Osteocyte (in vitro differentiated cells): ENCODE measurements around the gene DIRAS1. TPM values are rescaled to one million over a fixed set of nuclear protein-coding genes. Genes with fewer than 3 reads are reported as not detected.

Experiments used
- DNase-seq: peaks from one replicate; pipeline ENCODE4 v3.0.0; 2021; ENCODE audit warnings: mixed read lengths; ENCODE audit not compliant: unreplicated experiment; ENCODE audit errors: extremely low spot score
- H3K27ac Mint-ChIP-seq: one replicate; pipeline ENCODE4 v1.8.0; 2021; ENCODE audit warnings: mild to moderate bottlenecking, mixed read lengths; ENCODE audit not compliant: unreplicated experiment
- H3K27me3 Mint-ChIP-seq: one replicate; pipeline ENCODE4 v1.8.0; 2021; ENCODE audit warnings: mixed read lengths; ENCODE audit not compliant: unreplicated experiment
- H3K36me3 Mint-ChIP-seq: one replicate; pipeline ENCODE4 v1.8.0; 2021; ENCODE audit warnings: mixed read lengths; ENCODE audit not compliant: unreplicated experiment
- H3K4me1 Mint-ChIP-seq: one replicate; pipeline ENCODE4 v1.8.0; 2021; ENCODE audit warnings: mixed read lengths; ENCODE audit not compliant: unreplicated experiment
- H3K4me3 Mint-ChIP-seq: one replicate; pipeline ENCODE4 v1.8.0; 2021; ENCODE audit warnings: mild to moderate bottlenecking, moderate library complexity, mixed read lengths; ENCODE audit not compliant: unreplicated experiment
- H3K9me3 Mint-ChIP-seq: one replicate; pipeline ENCODE4 v1.8.0; 2021; ENCODE audit warnings: mixed read lengths; ENCODE audit not compliant: unreplicated experiment
- total RNA-seq: library from RNA; stranded (reverse); gene quantifications from 2 replicates; pipeline ENCODE4 v1.2.1, GENCODE V29; 2021
- TF ChIP-seq, protein P1 (sequence below): fragments of 200-600 bp; sonication (generic); IDR thresholded peaks from 2 replicates; pipeline ENCODE4 v1.5.0; 2021; ENCODE audit warnings: antibody characterized with exemption, mild to moderate bottlenecking, moderate library complexity

Gene DIRAS1
- total RNA-seq, 1 donor from 2014 or later: 5.8 TPM

DNA sequence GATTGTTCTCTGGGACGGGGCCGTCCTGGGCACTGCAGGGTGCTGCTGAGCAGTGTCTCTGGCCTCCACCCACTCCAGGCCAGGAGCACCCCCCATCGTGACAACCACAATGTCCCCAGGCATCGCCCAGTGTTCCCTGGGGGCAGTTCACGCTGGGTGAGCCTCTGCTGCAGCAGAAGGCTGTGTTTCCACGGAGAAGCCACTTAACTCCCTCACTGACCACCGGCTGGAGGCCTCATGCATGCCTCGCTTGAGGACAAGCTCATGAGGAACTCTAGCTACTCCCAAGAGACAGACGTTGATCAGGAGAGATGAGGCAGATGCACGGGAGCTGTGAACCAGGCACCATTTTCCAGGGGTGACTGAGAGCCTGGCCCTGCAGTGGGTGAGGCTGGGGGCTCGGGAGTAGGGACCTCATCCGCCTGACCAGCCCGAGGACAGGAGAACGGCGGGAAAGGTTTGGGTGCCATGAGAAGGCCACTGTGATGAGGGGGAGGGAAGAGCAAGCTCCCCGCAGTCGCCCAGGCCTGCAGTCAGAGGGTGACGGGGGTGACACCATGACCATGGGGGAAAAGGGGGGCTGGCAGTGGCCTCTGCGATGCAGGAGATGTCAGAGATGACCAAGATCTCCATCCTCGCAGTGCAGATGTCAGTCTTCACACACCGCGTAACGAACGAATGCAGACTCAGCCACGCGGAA is 13.6 kb upstream of the DIRAS1 start:
- Mint-ChIP-seq H3K27ac (no peak overlapping the region), H3K4me1 (peaks cover 6% of the 10 kb centered on the region), H3K4me3 (no peak overlapping the region), H3K36me3 (peaks cover 15% of the 10 kb centered on the region), H3K27me3 (no peaks in the 10 kb centered on the region), H3K9me3 (no peaks in the 10 kb centered on the region)
- DNase-seq: no peak
- TF ChIP-seq, protein P1, sequence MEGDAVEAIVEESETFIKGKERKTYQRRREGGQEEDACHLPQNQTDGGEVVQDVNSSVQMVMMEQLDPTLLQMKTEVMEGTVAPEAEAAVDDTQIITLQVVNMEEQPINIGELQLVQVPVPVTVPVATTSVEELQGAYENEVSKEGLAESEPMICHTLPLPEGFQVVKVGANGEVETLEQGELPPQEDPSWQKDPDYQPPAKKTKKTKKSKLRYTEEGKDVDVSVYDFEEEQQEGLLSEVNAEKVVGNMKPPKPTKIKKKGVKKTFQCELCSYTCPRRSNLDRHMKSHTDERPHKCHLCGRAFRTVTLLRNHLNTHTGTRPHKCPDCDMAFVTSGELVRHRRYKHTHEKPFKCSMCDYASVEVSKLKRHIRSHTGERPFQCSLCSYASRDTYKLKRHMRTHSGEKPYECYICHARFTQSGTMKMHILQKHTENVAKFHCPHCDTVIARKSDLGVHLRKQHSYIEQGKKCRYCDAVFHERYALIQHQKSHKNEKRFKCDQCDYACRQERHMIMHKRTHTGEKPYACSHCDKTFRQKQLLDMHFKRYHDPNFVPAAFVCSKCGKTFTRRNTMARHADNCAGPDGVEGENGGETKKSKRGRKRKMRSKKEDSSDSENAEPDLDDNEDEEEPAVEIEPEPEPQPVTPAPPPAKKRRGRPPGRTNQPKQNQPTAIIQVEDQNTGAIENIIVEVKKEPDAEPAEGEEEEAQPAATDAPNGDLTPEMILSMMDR: no peak

DNA sequence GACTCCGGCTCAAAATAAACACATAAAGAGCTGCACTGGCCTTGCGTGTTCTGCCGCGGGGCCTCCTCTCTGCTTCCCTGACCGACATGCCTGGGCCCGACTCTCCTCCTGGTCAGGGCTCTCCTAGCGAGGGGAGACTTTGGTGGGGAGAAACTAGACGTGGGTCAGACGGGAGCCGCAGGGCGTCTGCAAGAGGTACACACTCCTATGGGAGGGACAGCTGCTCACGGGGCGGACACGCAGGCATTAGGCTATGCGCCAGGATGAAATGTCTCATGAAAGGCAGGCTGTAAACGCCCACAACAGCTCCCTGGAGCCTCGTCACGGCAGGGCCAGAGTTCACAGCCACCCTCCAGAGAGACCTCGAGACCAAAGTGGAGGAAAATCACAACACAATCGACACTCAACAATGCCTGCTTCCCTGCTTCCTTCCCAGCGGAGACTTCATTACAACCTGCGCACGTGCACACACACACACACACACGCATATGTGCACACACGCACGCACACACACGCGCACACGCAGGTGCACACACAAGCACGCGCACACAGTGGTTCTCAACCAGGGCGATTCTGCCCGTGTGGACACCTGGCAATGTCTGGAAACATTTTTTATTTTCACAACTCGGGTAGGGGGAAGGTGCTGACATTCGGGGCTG is 12.9 kb upstream of the DIRAS1 start:
- Mint-ChIP-seq H3K27ac (no peak overlapping the region), H3K36me3 (peaks cover 15% of the 10 kb centered on the region), H3K9me3 (no peaks in the 10 kb centered on the region), H3K4me1 (peaks cover 1% of the 10 kb centered on the region), H3K27me3 (no peaks in the 10 kb centered on the region), H3K4me3 (no peak overlapping the region)
- no peak for DNase-seq
- TF ChIP-seq, protein P1: no peak

DNA sequence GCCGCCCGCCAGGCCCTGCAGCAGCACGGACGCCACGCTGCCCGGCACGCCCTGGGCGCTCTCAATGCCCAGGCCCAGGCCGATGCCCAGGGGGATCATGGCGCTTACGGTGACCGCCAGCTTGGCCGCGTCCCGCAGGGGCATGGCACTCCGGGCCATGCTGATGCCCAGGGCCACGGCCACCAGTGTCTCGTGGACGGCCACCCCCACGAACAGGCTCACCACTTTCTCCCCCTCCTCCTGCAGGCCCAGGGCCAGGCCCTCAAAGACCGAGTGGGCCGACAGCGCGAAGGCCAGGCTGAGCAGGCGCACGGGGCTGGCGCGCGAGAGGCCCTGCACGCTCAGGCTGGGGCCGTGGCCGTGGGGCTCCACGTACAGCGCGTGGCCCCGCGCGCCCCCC is 11.7 kb upstream of the DIRAS1 start:
- TF ChIP-seq, protein P1: no peak
- no peaks in the 10 kb centered on the region for H3K9me3 Mint-ChIP-seq
- peaks cover 3% of the 10 kb centered on the region for H3K4me1 Mint-ChIP-seq
- no peak for DNase-seq
- no peaks in the 10 kb centered on the region for H3K27me3 Mint-ChIP-seq
- H3K4me3 Mint-ChIP-seq: no peak overlapping the region
- H3K27ac Mint-ChIP-seq: no peak overlapping the region
- H3K36me3 Mint-ChIP-seq: peaks cover 15% of the 10 kb centered on the region

DNA sequence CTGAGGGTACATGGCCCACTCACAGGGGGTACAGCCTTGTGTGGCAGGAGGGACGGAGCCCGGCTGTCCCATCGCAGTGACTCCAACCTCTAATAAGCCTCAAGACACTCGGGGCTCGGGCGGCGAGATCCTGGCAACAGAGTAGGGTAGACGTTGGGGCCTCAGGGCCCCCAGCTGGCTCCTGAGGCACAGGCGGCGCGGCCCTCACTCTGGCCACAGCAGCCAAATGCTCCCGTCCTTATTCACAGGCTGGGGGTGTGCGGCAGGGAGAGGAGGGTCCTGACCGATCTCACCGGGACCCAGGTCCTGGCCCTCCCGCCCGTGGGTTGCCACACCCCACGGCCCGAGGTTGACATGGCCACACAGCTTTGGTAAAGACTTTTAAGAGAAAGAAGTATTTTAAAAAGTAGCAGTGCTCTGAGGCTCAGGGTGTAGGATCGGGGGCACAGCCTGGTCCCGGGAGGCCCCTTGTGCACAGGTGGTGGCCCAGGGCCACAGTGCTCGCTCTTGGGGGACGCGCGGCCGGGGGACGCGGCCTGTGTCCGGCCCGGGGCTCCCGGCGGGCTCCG is 11.1 kb upstream of the DIRAS1 start:
- Mint-ChIP-seq H3K27me3 (no peaks in the 10 kb centered on the region), H3K36me3 (peaks cover 15% of the 10 kb centered on the region), H3K27ac (no peak overlapping the region), H3K4me1 (peaks cover 7% of the 10 kb centered on the region), H3K9me3 (no peaks in the 10 kb centered on the region), H3K4me3 (no peak overlapping the region)
- TF ChIP-seq, protein P1: no peak
- no peak for DNase-seq
